SU-DHL-6 (cell line): Measurements from ENCODE around the gene FBXO44.

Source experiments
- EZH2phosphoT487 ChIP-seq: fragments of 200-600 bp; sonication (generic), shearing (Covaris generic); conservative IDR thresholded peaks from 2 replicates; pipeline ENCODE4 v1.6.1; 2018; ENCODE audit warnings: mild to moderate bottlenecking, antibody characterized with exemption, low read length, moderate library complexity, mixed read lengths
- TF ChIP-seq, protein P1 (sequence below): fragments of 200-600 bp; sonication (generic); IDR thresholded peaks from one replicate; pipeline ENCODE4 v1.5.1; 2017; ENCODE audit warnings: antibody characterized with exemption, mild to moderate bottlenecking, low read length, moderate library complexity; ENCODE audit not compliant: insufficient read depth, poor library complexity, severe bottlenecking

DNA sequence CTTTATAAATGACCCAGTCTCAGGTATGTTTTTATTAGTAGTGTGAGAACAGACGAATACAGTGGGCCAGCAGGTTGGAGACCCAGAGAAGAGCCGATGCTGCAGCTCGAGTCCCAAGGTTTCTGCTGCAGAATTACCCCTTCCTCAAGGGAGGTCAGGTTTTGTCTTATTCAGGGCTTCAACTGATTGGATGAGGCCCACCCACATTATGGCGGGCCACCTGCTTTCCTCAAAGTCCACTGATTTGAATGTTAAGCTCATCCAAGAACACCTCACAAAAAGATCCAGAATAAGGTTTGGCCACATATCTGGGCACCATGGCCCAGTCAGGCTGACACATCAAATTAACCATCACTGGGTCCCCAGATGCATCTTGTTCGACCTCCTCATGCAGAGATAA is 41.3 kb upstream of the FBXO44 start:
- no peak for TF ChIP-seq EZH2phosphoT487
- TF ChIP-seq, protein P1, sequence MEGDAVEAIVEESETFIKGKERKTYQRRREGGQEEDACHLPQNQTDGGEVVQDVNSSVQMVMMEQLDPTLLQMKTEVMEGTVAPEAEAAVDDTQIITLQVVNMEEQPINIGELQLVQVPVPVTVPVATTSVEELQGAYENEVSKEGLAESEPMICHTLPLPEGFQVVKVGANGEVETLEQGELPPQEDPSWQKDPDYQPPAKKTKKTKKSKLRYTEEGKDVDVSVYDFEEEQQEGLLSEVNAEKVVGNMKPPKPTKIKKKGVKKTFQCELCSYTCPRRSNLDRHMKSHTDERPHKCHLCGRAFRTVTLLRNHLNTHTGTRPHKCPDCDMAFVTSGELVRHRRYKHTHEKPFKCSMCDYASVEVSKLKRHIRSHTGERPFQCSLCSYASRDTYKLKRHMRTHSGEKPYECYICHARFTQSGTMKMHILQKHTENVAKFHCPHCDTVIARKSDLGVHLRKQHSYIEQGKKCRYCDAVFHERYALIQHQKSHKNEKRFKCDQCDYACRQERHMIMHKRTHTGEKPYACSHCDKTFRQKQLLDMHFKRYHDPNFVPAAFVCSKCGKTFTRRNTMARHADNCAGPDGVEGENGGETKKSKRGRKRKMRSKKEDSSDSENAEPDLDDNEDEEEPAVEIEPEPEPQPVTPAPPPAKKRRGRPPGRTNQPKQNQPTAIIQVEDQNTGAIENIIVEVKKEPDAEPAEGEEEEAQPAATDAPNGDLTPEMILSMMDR = no peak
